ENCODE data around the gene RNF220.

Gene RNF220

GRCh38 chr1:44606701-44607281 lies 201.7 kb downstream of the RNF220 start:
- Histone ChIP-seq H3K27ac (no peak overlapping the region), H3K36me3 (ENCODE audit: insufficient read depth, low read length) (no peaks in the 10 kb centered on the region), H3K9ac (ENCODE audit: insufficient read length) (no peak overlapping the region), H3K9me3 (ENCODE audit: low read depth, low read length) (no peaks in the 10 kb centered on the region), H3K4me3 (no peak overlapping the region)
- DNase-seq (ENCODE audit: low read depth, low spot score) = no peak
- TF ChIP-seq EZH2 (IDR thresholded peaks at IDR 0.05) = no peak
- no peak for TF ChIP-seq POLR2AphosphoS5 (IDR thresholded peaks at IDR 0.05; ENCODE audit: borderline replicate concordance, low read depth, low read length)
- no peak for TF ChIP-seq FOXP2 (optimal IDR thresholded peaks at IDR 0.05; ENCODE audit: control extremely low read depth, extremely low read length, insufficient read depth)

- no peaks in the 10 kb centered on the region for H3K36me3 ChIP-seq (ENCODE audit: insufficient read depth, low read length)
- no peak overlapping the region for H3K4me3 ChIP-seq
- no peak overlapping the region for H3K27ac ChIP-seq
- no peak overlapping the region for H3K9ac ChIP-seq (ENCODE audit: insufficient read length)
- TF ChIP-seq POLR2AphosphoS5 (IDR thresholded peaks at IDR 0.05; ENCODE audit: borderline replicate concordance, low read depth, low read length) = no peak
- DNase-seq (ENCODE audit: low read depth, low spot score) = no peak
- H3K9me3 ChIP-seq (ENCODE audit: low read depth, low read length) = no peaks in the 10 kb centered on the region
Observed at GRCh38 chr1:44608141-44608540, 203.1 kb downstream of the RNF220 start.

- no peak overlapping the region for H3K27ac ChIP-seq
- H3K9me3 ChIP-seq (ENCODE audit: low read depth, low read length) = no peaks in the 10 kb centered on the region
- no peak overlapping the region for H3K4me3 ChIP-seq
- TF ChIP-seq POLR2AphosphoS5 (IDR thresholded peaks at IDR 0.05; ENCODE audit: borderline replicate concordance, low read depth, low read length) = no peak
- no peak for TF ChIP-seq FOXP2 (optimal IDR thresholded peaks at IDR 0.05; ENCODE audit: control extremely low read depth, extremely low read length, insufficient read depth)
- no peak for TF ChIP-seq EZH2 (IDR thresholded peaks at IDR 0.05)
- H3K36me3 ChIP-seq (ENCODE audit: insufficient read depth, low read length) = no peaks in the 10 kb centered on the region
- no peak overlapping the region for H3K9ac ChIP-seq (ENCODE audit: insufficient read length)
- no peak for DNase-seq (ENCODE audit: low read depth, low spot score)
Observed at GRCh38 chr1:44609412-44609767, 204.3 kb downstream of the RNF220 start.

- Histone ChIP-seq H3K36me3 (ENCODE audit: insufficient read depth, low read length) (no peaks in the 10 kb centered on the region), H3K9ac (ENCODE audit: insufficient read length) (no peak overlapping the region), H3K4me3 (no peak overlapping the region), H3K9me3 (ENCODE audit: low read depth, low read length) (no peaks in the 10 kb centered on the region), H3K27ac (no peak overlapping the region)
- no peak for DNase-seq (ENCODE audit: low read depth, low spot score)
- TF ChIP-seq EZH2 (IDR thresholded peaks at IDR 0.05) = no peak
- TF ChIP-seq FOXP2 (optimal IDR thresholded peaks at IDR 0.05; ENCODE audit: control extremely low read depth, extremely low read length, insufficient read depth) = no peak
- no peak for TF ChIP-seq POLR2AphosphoS5 (IDR thresholded peaks at IDR 0.05; ENCODE audit: borderline replicate concordance, low read depth, low read length)
Observed at GRCh38 chr1:44609768-44610526, 204.9 kb downstream of the RNF220 start.

GRCh38 chr1:44610527-44611148 lies 205.6 kb downstream of the RNF220 start:
- DNase-seq (ENCODE audit: low read depth, low spot score) = no peak
- Histone ChIP-seq H3K36me3 (ENCODE audit: insufficient read depth, low read length) (no peaks in the 10 kb centered on the region), H3K9me3 (ENCODE audit: low read depth, low read length) (no peaks in the 10 kb centered on the region), H3K27ac (no peak overlapping the region), H3K9ac (ENCODE audit: insufficient read length) (no peak overlapping the region), H3K4me3 (no peak overlapping the region)
- TF ChIP-seq FOXP2 (optimal IDR thresholded peaks at IDR 0.05; ENCODE audit: control extremely low read depth, extremely low read length, insufficient read depth) (no peak), POLR2AphosphoS5 (IDR thresholded peaks at IDR 0.05; ENCODE audit: borderline replicate concordance, low read depth, low read length) (no peak), EZH2 (IDR thresholded peaks at IDR 0.05) (no peak)

GRCh38 chr1:44611419-44611818 lies 206.4 kb downstream of the RNF220 start:
- H3K9me3 ChIP-seq (ENCODE audit: low read depth, low read length) = no peaks in the 10 kb centered on the region
- no peak for DNase-seq (ENCODE audit: low read depth, low spot score)
- TF ChIP-seq FOXP2 (optimal IDR thresholded peaks at IDR 0.05; ENCODE audit: control extremely low read depth, extremely low read length, insufficient read depth) (no peak), POLR2AphosphoS5 (IDR thresholded peaks at IDR 0.05; ENCODE audit: borderline replicate concordance, low read depth, low read length) (no peak), EZH2 (IDR thresholded peaks at IDR 0.05) (no peak)
- H3K9ac ChIP-seq (ENCODE audit: insufficient read length) = no peak overlapping the region
- H3K4me3 ChIP-seq = no peak overlapping the region
- no peak overlapping the region for H3K27ac ChIP-seq
- no peaks in the 10 kb centered on the region for H3K36me3 ChIP-seq (ENCODE audit: insufficient read depth, low read length)

GRCh38 chr1:44611866-44612265 lies 206.8 kb downstream of the RNF220 start:
- no peak for TF ChIP-seq FOXP2 (optimal IDR thresholded peaks at IDR 0.05; ENCODE audit: control extremely low read depth, extremely low read length, insufficient read depth)
- no peak for TF ChIP-seq POLR2AphosphoS5 (IDR thresholded peaks at IDR 0.05; ENCODE audit: borderline replicate concordance, low read depth, low read length)
- no peak for TF ChIP-seq EZH2 (IDR thresholded peaks at IDR 0.05)
- no peaks in the 10 kb centered on the region for H3K9me3 ChIP-seq (ENCODE audit: low read depth, low read length)
- no peak overlapping the region for H3K27ac ChIP-seq
- H3K4me3 ChIP-seq = no peak overlapping the region
- no peaks in the 10 kb centered on the region for H3K36me3 ChIP-seq (ENCODE audit: insufficient read depth, low read length)
- DNase-seq (ENCODE audit: low read depth, low spot score) = no peak
- no peak overlapping the region for H3K9ac ChIP-seq (ENCODE audit: insufficient read length)

GRCh38 chr1:44613941-44614340 lies 208.9 kb downstream of the RNF220 start:
- Histone ChIP-seq H3K4me3 (no peak overlapping the region), H3K9ac (ENCODE audit: insufficient read length) (no peak overlapping the region), H3K36me3 (ENCODE audit: insufficient read depth, low read length) (no peaks in the 10 kb centered on the region), H3K27ac (no peak overlapping the region), H3K9me3 (ENCODE audit: low read depth, low read length) (no peaks in the 10 kb centered on the region)
- DNase-seq (ENCODE audit: low read depth, low spot score) = no peak
- no peak for TF ChIP-seq FOXP2 (optimal IDR thresholded peaks at IDR 0.05; ENCODE audit: control extremely low read depth, extremely low read length, insufficient read depth)
- TF ChIP-seq EZH2 (IDR thresholded peaks at IDR 0.05) = no peak
- no peak for TF ChIP-seq POLR2AphosphoS5 (IDR thresholded peaks at IDR 0.05; ENCODE audit: borderline replicate concordance, low read depth, low read length)

Measured in SK-N-MC (cell line).